Fibroblast of lung (primary cell): Measurements from ENCODE around the gene RBM17. TPM values are rescaled to one million over a fixed set of nuclear protein-coding genes. Genes with fewer than 3 reads are reported as not detected.
A peak's percentile ranks its signal among the peaks of the same experiment; 100 is the strongest.

Source experiments
- DNase-seq, 2 donors: peaks; one replicate each; pipeline versions ENCODE4 v3.0.0 to v3.0.0-alpha.2; 2010; ENCODE audit warnings: low read depth in 2 of 2
- H2AFZ ChIP-seq: 2 replicates; pipeline ENCODE4 v1.5.1; 2012; ENCODE audit warnings: low read length, control low read depth, inconsistent platforms
- H3K27ac ChIP-seq: 2 replicates; pipeline ENCODE4 v1.5.1; 2011; ENCODE audit warnings: low read length, control low read depth; ENCODE audit not compliant: insufficient read depth
- H3K27me3 ChIP-seq: 2 replicates; pipeline ENCODE4 v1.5.1; 2011; ENCODE audit warnings: mild to moderate bottlenecking, low read length; ENCODE audit not compliant: control insufficient read depth, insufficient read depth
- H3K36me3 ChIP-seq: 2 replicates; pipeline ENCODE4 v1.5.1; 2011; ENCODE audit warnings: low read length; ENCODE audit not compliant: control insufficient read depth, insufficient read depth
- H3K4me1 ChIP-seq: 2 replicates; pipeline ENCODE4 v1.5.1; 2011; ENCODE audit warnings: low read length; ENCODE audit not compliant: control insufficient read depth, insufficient read depth; ENCODE audit errors: extremely low read depth
- H3K4me2 ChIP-seq: 2 replicates; pipeline ENCODE4 v1.5.1; 2011; ENCODE audit warnings: low read length, control low read depth; ENCODE audit not compliant: insufficient read depth; ENCODE audit errors: extremely low read depth
- H3K4me3 ChIP-seq, 4 experiments: fragments of 200-600 bp in 1 of 4; sonication (generic) in 1 of 4; replicated peaks in 1 of 4; 2 replicates each; pipeline ENCODE4 v1.5.1; 2011 to 2016; ENCODE audit warnings: low read length in 4 of 4, low read depth in 3 of 4, mild to moderate bottlenecking in 3 of 4, control low read depth in 2 of 4, inconsistent platforms in 1 of 4, mixed read lengths in 1 of 4; ENCODE audit not compliant: insufficient read depth in 1 of 4; ENCODE audit errors: control extremely low read depth in 1 of 4
- H3K79me2 ChIP-seq: 2 replicates; pipeline ENCODE4 v1.5.1; 2012; ENCODE audit warnings: mild to moderate bottlenecking, low read length, inconsistent platforms; ENCODE audit not compliant: control insufficient read depth, insufficient read depth
- H3K9ac ChIP-seq: 2 replicates; pipeline ENCODE4 v1.5.1; 2011; ENCODE audit warnings: mild to moderate bottlenecking, low read length, control low read depth; ENCODE audit not compliant: insufficient read depth
- H3K9me3 ChIP-seq: 2 replicates; pipeline ENCODE4 v1.5.1; 2012; ENCODE audit warnings: low read depth, low read length; ENCODE audit not compliant: control insufficient read depth, insufficient read depth
- H4K20me1 ChIP-seq: 2 replicates; pipeline ENCODE4 v1.5.1; 2011; ENCODE audit warnings: low read length; ENCODE audit not compliant: control insufficient read depth, insufficient read depth; ENCODE audit errors: extremely low read depth
- EZH2 ChIP-seq: IDR thresholded peaks from 2 replicates; pipeline ENCODE4 v1.5.1; 2012; ENCODE audit warnings: low read length, control low read depth, mild to moderate bottlenecking; ENCODE audit errors: missing control alignments
- polyA plus RNA-seq, 2 donors: library from polyadenylated mRNA; depleted of rRNA in 1 of 2; stranded (reverse) in 1 of 2; unstranded in 1 of 2; fragments of >200 nt; gene quantifications; 2 replicates each; pipeline ENCODE4 v1.2.1, GENCODE V29; 2011 to 2012; ENCODE audit warnings: missing spikeins in 1 of 2
- total RNA-seq: library from RNA; depleted of rRNA; stranded (reverse); fragments of >200 nt; gene quantifications from 2 replicates; pipeline ENCODE4 v1.2.1, GENCODE V29; 2014
- TF ChIP-seq, protein P1 (sequence below), 2 donors: IDR thresholded peaks in 1 of 2; conservative IDR thresholded peaks in 1 of 2; 1 replicate in 1 of 2; 2 replicates in 1 of 2; pipeline ENCODE4 v1.5.1; 2011 to 2012; ENCODE audit warnings: low read length in 2 of 2, control low read depth in 1 of 2, inconsistent platforms in 1 of 2, low read depth in 1 of 2, mild to moderate bottlenecking in 1 of 2

RBM17 gene
- total and polyA plus RNA-seq, 2 donors (not counting 1 experiment from before 2014, with no cell fraction given) = 28.9 to 46.1 TPM

DNA sequence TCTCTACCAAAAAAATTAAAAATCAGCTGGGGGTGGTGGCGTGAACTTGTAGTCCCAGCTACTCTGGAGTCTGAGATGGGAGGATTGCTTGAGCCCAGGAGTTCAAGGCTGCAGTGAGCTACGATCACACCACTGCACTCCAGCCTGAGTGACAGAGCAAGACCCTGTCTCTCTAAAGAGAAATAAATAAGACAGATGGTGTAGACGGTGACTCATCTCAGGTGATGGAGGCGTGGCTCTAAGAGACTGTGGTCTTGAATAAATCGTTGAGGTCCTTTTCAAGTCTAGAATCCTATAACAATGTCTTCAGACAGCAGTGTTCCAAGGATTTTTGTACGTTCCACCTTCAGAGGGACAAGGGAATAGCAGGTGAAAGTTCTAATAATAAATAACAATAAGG is 60.1 kb downstream of the RBM17 start:
- Histone ChIP-seq H3K9ac (no peak overlapping the region), H4K20me1 (no peaks in the 10 kb centered on the region), H3K9me3 (no peaks in the 10 kb centered on the region), H3K79me2 (peaks cover 40% of the 10 kb centered on the region), H2AFZ (no peak overlapping the region), H3K36me3 (peaks cover 2% of the 10 kb centered on the region), H3K4me3 (no peak overlapping the region), H3K27ac (no peak overlapping the region), H3K27me3 (no peaks in the 10 kb centered on the region), H3K4me1 (no peaks in the 10 kb centered on the region), H3K4me2 (no peak overlapping the region)
- TF ChIP-seq, protein P1, sequence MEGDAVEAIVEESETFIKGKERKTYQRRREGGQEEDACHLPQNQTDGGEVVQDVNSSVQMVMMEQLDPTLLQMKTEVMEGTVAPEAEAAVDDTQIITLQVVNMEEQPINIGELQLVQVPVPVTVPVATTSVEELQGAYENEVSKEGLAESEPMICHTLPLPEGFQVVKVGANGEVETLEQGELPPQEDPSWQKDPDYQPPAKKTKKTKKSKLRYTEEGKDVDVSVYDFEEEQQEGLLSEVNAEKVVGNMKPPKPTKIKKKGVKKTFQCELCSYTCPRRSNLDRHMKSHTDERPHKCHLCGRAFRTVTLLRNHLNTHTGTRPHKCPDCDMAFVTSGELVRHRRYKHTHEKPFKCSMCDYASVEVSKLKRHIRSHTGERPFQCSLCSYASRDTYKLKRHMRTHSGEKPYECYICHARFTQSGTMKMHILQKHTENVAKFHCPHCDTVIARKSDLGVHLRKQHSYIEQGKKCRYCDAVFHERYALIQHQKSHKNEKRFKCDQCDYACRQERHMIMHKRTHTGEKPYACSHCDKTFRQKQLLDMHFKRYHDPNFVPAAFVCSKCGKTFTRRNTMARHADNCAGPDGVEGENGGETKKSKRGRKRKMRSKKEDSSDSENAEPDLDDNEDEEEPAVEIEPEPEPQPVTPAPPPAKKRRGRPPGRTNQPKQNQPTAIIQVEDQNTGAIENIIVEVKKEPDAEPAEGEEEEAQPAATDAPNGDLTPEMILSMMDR (conservative IDR thresholded peaks at IDR 0.05 in 1 of 2, IDR thresholded peaks at IDR 0.05 in 1 of 2; ENCODE audit: low read depth in 1 of 2, low read length in 2 of 2) = no peak
- no peak for TF ChIP-seq EZH2
- no peak for DNase-seq

DNA sequence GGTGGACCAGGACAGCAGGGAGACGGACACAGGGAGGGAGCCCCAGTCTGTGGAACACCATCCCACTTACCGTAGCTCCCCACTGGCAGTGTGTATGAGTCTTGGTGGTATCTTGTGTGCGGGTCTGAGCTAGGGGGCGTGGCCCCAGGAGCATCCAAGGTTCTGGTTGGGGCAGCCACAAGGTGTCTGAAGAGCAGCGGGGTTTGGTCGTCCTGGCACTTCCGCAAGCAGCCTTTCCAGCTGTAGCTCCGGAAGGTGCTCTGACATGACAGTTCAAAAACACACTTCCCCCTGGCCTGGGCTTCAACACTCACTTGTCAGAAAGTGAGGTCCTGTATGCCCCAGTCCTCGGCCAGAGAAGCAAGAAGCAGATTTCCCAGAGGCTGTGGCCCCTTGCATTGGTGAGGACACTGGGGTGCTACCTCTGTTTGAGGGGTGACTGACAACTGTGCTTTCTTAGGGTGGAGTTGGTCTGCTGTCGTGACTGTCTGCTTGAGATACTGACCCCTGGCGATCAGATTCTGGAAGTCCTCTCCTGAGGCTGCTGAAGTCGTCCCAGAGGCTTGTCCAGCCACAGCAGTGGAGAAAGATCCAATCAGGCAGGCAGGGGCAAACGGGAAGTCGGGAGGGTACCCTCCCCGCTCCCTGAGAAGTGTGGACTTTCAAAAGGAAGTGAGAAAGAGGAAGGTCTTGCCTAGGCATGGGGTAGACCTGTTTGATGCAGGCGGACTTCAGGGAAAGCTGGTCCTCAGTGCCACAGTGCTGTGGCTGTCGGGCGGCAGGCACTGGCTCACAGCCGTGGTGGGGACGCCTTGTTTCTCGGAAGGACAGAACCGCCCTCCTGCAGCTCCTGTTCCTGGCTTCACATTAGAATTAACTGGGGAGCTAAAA is 62.5 kb downstream of the RBM17 start:
- Histone ChIP-seq H3K79me2 (peaks cover 37% of the 10 kb centered on the region), H3K4me3 (no peak overlapping the region), H2AFZ (peak overlapping the region; percentile 26), H3K9ac (no peak overlapping the region), H3K36me3 (peaks cover 2% of the 10 kb centered on the region), H3K4me1 (no peaks in the 10 kb centered on the region), H3K27me3 (no peaks in the 10 kb centered on the region), H3K4me2 (peak overlapping the region; percentile 59), H4K20me1 (no peaks in the 10 kb centered on the region), H3K9me3 (no peaks in the 10 kb centered on the region), H3K27ac (peak overlapping the region; percentile 29)
- DNase-seq = peak; percentile 53 to 75
- TF ChIP-seq, protein P1 (conservative IDR thresholded peaks at IDR 0.05 in 1 of 2, IDR thresholded peaks at IDR 0.05 in 1 of 2; ENCODE audit: low read depth in 1 of 2, low read length in 2 of 2) = peak; percentile 73 to 82
- TF ChIP-seq EZH2 = no peak

DNA sequence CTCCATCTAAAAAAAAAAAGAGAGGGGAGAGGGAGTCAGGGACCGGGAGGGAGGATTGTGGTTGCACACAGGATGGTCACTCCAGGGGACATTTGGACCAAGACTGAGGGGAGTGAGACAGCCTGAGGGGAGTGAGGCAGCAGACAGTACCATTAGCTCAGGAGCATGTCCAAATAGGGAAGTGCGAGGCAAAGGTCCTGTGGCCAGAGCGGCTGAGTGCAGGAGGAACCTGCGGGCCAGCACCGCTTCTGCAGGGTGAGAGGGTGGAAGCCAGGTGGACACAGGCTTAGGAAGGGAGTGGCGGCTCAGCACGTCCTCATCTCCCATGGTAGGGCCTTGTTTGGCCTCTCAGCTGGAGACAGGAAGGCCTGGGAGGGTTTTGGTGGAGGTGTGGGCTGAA is 65.0 kb downstream of the RBM17 start:
- Histone ChIP-seq H2AFZ (no peak overlapping the region), H3K4me1 (no peaks in the 10 kb centered on the region), H3K79me2 (peaks cover 24% of the 10 kb centered on the region), H4K20me1 (no peaks in the 10 kb centered on the region), H3K9me3 (no peaks in the 10 kb centered on the region), H3K36me3 (no peaks in the 10 kb centered on the region), H3K4me2 (no peak overlapping the region), H3K9ac (no peak overlapping the region), H3K27me3 (no peaks in the 10 kb centered on the region), H3K4me3 (no peak overlapping the region), H3K27ac (no peak overlapping the region)
- no peak for DNase-seq
- TF ChIP-seq, protein P1 (conservative IDR thresholded peaks at IDR 0.05 in 1 of 2, IDR thresholded peaks at IDR 0.05 in 1 of 2; ENCODE audit: low read depth in 1 of 2, low read length in 2 of 2) = no peak
